Activated CD4-positive, CD25-positive, alpha-beta regulatory T cell treated with anti-CD3 and anti-CD28 coated beads, Interleukin-2, amount 50 U/mL, for 72 hours (primary cell): ENCODE data around the gene SLC6A11.

Source experiments
- DNase-seq: peaks from one replicate; pipeline ENCODE4 v3.0.0; 2021

Gene SLC6A11

DNA sequence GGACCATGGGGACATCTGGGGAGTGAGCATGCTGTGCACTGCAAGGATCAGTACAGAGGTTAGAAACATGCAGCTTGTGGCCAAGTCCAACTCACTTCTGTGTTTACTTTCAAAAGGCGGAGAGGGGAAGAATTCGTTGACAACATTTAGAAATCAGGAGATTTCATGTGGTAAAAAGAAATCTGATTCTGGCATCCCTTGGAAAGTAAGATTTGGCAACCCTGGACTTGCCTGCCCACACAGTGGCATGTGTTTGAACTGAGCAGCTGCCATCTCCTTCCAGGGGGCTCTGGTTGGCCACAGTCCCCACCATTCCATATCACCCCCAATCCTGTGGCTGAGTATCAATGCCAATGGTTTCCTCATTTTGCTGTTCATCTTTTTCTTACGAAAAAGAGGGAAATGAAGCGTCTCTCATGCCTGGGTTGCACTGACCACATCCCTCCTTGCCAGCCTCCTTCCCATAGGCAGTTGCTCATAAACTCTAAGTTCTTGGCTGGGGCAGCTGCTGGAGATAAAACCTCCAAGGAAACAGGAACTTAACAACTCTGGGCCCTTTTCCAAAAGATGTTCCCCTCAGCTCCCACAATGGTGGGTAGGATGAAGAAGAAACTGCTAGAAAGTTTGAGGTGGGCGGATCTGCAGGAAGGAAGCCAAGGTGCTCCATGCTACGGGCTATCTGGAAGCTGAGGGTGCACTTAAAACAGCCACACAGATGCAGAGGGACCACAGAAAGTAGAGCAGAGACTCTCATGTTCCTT lies 29.2 kb downstream of the SLC6A11 start:
- DNase-seq: no peak

DNA sequence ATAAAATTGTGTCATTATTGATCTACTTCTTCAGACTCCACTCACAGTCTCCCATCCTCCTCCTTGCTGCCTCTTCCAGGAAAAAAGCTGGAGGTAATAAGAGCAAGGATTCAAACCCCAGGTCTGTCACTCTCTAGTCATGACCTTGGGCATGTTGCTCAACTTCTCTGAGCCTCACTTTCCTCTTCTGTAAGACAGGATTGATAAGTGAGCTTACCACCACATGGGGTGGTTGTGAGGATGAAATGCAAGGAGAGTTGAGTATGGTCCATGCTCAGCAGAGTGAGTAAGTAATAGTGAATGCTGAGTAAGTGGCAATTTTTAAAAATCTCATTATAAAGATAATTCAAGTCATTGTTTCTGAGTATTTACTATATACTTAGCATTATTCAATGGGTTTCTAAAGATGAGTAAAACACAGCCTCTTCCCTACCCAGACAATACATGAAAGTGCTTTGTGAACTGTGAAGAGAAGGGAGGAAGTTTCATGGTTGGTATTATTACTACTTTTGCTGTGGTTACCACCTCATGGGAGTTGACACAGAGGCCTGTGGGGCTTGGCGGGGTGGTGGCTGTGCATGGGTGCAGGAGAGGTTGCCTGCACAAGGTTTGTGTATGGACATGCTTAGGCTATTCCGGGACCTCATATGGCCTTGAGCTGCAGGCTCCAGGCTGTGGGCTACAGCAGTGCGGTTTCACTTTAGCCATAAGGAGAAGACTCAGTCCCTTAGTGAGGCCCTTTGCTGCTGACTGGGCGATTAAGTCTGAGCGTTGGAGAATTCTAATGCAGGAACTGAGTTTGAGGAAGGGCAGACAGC lies 30.0 kb downstream of the SLC6A11 start:
- no peak for DNase-seq

DNA sequence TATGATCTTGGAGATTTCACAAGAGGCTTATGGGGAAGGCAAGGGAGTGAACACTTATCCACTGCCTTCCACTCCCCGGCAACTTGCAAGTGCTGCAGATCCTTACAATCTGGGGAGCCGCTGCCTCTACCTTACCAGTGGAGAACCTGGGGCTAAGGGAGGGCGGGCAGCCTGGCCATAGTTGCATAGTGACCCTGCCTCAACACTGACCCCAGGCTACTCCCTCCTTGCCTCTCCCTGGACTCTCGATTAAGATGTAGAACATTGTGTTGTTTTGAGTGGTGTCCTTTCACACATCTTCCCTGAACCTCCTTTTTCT lies 30.6 kb downstream of the SLC6A11 start:
- no peak for DNase-seq

DNA sequence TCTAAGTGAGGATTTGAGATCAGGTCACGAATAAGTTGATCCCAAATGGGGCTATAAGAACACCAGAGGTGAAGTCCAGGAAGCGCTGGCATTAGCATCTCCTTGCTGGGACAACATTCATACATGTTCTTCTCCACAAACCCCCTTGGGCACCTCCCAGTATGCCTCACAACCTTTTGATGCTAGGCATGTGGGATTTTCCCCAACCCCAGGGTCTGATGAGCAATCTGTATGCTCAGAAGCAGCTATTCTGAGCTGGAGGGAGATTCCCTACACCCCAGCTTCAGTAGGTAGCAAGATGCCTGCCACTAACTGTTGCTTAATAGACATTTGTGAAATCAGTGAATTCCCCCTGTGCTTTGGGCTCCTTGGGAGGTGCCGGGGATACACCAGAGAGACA lies 32.2 kb downstream of the SLC6A11 start:
- DNase-seq: no peak

DNA sequence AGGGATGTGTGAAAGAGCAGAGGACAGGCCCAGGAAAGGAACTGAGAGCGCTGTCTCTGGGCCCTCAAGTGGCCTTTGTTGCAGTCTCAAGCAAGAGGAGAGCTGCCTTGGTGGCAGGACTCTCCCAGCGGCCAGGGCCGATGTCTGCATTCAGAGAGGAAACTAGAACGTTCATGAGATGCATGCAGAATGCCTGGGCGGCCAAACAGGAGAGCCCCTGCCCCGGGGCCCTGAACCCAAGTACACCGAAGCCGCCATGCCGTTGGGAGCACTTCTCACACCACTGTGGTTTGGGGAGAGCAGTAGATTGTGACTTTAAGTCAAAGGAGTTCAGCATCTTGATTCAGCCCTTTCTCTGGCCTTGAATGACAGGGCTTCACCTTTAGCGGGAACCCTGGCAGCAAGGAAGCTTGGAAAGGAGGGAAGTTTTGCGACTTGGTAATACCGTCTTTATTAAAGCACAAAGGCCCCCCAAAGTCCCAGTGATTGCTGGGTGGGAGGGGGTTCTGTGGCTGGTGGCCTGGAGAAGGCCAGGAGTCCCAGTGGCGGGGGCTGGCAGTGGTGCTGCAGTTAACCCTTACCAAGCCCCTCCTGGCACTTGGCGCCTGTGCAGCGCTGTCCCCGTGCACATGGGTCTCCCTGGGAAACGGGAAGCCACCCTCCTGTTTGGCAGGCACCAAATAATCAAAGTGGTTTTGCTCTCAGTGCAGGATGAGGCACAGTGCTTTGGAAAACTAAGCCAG lies 36.2 kb downstream of the SLC6A11 start:
- DNase-seq: no peak

DNA sequence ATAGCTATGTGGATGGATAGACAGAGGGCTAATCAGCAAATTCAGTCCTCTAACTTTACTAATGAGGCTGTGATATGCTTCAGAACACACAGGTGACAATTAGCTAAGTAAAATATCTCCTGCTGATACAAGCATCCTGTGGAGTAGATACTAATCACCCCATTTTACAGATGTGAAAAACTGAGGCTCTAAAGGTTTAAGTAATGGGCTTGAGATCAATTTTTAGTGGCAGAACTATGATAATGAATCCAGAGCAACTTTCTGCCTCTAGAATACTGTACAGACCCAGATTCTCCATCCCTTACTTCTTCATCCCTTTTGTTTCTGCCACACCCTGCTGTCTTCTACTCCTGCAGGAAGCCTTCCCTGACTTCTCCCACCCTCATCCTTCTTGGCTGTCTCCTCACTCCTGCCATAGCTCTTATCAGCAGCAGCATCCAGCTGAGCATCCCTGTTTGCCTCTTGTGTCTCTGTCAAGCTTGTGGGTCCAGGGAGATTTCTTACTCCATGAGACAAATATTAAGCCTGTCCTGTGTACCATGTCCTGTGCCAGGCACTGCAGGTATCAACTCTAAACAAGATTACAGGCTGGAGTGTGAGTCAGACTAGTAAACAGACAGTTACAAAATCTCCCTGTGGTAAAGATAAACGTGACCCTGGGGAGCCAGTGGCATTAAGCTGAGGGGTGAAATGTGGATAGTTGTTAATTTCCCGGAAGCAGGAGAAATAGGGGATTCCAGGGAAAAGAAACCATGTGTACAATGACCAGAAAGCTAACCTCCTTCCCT lies 39.2 kb downstream of the SLC6A11 start:
- no peak for DNase-seq

DNA sequence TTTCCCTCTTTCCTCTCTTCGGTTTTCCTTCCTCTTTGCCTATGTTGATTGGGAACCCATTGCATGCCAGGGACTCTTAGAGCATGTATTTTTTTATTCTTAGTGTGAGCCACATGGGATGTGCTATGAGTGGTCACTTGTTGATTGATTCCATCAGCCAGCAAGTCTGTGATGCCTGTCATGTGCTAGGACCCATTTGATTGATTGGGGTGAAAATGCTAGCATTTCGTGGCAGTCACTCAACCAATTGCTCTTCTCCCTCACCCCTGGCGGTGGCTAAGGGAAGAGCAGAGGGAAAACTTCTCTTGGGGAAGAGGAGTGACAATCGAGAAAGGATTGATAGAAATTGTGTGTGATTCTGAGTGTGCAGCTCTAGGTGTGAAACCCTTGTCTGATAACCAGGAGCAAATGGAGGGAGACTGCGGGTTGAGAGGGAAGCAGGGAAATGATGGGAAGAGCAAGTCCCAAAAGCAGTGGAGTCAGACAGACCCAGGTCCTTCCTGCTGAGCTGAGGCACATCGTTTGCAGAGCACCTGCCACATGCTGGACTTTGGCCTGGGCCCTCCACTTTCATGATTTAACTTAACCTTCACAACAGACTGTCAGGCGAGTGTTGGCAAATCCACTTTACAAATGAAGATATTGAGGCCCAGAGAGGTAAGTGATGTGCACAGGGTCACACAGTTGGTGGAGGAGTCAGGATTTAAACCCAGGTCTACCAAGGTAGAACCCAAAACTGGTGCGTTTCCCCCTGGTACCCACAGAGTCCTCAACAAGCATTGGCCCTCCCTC lies 40.0 kb downstream of the SLC6A11 start:
- DNase-seq: no peak

DNA sequence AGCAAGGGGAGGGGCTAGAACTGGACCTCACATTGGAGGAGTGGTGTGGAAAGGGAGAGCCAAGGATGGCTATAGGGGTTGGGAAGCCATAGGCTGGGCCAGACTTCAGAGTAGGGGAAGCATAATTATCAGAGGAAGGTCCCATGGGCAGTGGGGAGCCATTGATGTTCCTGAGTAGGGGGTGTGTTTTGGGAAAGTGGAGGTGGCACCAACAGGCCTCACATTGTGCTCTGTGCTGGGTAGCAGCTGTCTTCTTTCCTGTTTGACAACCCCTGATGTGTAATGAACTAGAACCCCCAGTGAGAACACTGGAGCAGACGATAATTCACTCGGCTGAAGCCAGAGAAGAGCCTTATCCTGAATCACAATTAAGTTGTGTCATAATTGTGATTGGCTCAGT lies 41.2 kb downstream of the SLC6A11 start:
- no peak for DNase-seq

DNA sequence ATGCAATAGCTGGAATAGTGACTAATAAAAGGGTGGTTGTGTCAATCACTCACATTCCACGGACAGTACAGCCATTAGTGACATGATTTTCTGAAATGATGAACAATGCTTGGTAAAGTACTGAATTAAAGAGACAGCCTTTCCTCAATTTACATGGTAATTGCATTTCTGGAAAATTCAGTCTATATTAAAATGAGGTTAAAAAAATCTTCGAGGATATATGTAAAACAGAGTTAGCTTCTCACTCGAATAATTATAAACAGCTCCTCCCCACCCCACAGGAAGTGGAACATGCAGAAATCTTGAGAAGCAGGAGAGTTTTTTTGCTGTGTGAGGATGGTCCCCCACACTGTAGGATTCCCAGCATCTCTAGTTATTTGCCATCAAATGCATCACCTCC lies 42.1 kb downstream of the SLC6A11 start:
- no peak for DNase-seq

DNA sequence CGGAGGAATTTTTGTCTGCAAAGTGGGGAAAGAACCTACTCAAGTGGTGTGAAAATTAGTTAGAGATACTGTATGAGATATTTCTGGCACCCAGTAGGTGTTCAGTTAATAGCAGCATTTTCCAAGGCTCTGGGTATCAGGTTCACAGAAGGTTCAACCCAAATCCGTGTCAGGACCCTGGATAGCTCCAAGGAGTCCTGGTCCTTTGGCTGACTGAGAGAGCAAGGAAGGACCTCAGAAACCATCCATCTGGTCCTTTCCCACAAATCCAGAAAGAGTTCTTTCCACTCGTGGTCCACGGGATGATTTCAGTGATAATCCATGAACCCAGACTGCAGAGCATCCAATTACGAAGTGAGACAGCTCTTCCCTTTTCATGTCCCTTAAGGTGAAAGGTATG lies 51.4 kb downstream of the SLC6A11 start:
- DNase-seq: no peak

DNA sequence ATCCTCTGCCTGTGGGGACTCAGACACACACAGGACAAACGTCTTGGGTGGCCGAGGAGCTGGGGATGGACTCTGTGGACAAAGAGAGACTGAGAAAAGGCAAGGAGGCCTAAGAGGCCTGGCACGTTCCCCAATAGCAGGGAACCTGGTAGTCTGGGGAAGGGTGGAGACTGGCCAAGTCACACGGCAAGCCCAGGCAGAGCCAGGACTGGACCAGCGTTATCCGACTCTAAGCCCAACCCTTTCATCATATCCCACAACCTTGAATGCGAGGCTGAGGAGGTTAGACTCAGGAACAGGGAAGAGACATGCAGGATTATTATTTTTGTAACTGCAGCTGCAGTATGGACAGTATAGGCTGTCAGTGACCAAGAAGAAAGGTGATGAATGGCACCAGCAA lies 53.4 kb downstream of the SLC6A11 start:
- no peak for DNase-seq

DNA sequence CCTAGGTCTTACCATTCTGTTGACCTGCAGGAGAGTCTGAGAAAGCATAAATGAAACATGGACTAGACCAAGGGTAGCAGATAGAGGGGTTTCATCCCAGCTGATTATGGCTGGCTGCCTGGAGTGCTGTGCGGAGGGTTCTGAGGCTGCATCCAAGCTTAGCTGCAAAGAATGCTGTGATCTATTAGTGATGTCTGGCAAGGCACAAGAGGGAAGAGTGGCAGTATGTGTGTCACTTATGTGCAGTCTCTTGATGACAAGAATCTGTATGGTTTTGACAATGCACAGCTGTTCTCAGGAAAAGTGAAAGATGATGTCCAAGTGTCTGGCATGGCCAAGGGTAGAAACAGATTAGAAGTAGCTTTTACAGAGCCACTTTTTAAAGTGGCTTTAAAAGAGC lies 54.3 kb downstream of the SLC6A11 start:
- DNase-seq: no peak

DNA sequence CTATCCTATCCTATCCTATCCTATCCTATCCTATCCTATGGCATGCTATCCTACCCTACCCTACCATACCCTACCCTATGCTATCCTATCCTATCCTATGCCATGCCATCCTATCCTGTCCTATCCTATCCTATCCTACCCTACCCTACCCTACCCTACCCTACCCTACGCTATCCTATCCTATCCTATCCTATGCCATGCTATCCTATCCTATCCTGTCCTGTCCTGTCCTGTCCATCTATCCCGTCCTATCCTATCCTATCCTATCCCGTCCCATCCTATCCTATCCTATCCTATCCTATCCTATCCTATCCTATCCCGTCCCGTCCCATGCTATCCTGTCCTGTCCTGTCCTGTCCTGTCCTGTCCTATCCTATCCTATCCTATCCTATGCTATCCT lies 57.4 kb downstream of the SLC6A11 start:
- no peak for DNase-seq

DNA sequence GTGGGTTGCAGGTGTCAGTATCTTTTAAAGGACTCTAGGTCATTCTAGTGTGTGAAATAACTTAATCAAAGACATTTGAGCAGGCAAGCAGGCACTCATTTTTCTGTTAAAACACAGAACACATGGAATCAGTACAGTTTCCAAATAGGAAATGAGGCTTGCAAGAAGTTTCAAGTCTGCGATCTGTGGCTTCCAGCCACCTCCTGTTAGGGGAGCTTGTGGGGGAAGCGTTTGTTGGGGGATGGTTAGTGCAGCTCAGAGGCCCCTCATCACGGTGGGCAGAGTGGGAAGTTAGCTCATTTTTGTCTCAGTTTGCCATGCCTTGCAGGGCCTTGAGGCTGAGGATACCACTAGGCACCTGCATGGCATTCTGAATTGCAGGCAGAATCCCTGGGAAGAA lies 59.9 kb downstream of the SLC6A11 start:
- no peak for DNase-seq

DNA sequence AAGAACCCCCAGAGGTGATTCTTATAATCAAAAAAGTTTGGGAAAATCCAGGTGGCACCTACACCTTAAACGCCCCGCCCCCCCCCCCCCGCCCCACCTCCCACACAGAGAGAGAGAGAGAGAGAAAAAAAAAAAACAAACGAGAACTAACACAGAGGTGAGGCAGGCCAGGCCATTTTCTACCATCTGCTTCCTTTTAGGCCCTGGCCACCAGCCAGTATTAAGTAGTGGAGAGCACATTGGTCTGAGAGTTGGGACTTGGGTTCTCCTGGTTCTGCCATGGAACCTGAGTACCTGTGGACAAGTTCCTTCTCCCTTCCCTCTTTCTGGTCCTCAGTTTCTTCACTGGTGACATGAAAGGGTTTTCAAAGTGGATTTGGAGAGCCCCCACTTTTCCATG lies 60.6 kb downstream of the SLC6A11 start:
- DNase-seq: no peak

DNA sequence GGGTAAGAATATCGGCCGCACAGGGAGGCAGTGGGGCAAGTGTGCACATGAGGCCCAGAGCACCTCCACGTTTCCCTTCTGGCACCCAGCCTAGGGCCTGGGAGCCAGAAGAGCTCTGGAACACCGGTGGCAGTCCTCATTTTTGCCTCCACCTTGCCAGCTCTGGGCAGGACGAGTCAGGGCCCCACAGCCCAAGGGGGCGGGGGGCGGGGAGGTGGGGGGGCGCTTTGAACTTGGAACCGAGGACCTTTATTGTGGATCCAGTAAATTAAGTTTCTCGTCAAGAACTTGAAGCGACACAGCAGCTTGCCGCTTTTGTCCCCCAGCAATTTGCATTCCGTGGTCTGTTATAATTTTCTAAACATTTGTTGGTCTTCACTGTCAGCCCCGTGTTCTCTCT lies 66.8 kb downstream of the SLC6A11 start:
- no peak for DNase-seq

DNA sequence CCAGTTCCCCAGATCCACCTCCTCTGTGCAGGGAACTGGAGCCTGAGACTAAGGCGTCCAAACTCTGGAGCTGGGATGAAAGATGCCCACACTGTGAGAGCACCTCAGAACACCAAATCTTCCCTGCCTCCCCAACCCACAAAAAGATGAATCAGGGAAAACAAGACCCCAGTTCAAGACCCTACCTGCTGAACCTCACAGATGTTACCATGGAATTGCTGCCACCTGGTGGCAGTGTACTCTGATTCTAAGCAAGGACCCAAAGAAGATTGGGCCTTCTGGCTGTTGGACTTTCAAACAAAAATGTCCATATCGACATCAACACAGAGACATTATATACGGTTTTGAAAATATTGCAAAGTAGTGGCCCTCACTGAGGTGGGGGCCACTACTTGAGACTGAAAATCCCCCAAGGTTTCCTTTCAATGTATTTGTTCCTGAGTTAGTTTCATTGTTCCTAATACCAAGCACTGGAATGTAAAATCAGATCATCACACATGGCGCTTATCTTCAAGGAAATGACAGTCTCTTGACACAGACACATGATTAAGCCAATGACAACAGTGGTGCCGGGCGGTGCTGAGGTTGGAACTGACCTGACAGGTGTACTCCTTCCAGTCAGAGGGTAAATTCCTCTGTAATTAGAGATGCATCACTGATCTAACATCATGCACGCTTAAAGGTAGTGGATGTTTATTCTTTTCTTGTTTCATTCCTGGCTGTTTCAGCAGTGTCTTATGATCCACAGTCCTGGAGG lies 67.6 kb downstream of the SLC6A11 start:
- no peak for DNase-seq

DNA sequence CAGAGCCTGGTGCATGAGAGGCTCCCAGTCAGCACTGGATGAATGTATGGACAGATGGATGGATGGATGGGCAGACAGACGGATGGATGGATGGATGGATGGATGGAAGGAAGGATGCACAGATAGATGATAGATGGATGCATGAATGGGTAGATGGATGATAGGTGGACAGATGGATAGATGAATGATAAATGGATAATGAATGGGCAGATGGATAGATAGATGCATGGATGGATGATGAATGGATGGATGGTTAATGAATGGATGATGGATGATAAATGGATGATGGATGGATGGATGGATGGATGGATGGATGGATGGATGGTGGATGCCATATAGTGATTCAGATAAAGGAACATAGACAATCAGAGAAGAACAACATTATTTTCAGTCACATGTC lies 71.0 kb downstream of the SLC6A11 start:
- DNase-seq: no peak

DNA sequence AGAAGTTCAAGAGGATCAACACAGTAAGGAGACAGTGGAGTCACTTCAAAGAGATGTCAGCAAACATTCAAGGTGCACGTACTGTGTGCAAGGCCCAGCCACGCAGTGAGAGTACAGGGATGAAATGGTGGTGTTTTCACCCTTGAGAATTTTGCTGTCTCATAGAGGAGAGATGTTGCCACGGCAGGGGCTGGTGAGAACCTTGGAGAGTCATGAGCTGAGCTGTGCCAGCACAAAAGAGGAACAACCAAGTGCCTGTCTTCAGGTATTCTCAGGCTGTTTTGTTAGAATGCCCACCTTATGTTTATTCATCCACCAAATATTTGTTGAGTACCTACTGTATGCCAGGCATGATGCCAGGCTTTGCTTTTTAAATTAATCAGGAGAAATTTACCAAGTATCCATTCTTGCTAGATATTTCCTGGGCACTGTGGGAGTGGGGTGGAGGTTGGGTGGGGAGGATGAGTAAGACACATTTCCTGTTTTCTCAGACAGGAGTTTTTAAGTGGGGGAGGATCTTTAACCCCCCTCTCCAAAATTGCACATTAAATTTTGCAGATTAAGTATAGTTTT lies 72.6 kb downstream of the SLC6A11 start:
- DNase-seq: no peak

DNA sequence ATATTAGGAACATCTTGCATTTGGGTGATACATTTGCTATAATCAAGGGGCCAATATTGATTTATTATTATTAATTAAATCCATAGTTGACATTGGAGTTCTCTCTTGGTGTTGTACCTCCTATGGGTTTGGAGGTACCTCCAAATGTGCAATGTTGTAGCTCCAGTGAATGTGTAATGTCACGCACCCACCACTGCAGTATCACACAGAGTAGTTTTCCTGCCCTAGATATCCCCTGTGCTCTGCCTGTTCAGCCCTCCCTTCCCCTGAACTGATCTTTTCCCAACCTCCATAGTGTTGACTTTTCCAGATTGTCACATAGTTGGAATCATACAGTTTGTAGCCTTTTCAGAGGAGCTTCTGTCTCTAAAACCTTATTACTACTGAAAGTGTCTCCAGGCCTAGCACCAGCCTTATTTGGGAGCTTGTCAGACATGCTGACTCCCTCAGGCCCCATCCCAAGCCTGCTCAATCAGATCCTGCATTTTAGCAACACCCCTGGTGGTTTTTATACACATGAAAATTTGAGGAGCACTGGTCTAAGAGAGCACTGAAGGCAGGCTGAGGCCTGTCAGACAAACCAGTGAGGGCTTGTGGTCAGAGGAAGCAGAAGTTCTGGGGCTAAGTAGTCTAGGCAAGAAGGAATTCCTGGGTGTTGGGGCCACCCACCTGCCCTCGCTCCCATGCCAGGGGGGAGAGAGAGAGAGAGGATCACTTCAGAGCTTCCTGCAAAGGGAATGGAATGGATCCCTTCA lies 73.4 kb downstream of the SLC6A11 start:
- no peak for DNase-seq
